BLaER1 treated with 17β-estradiol and CSF1 and Interleukin-3, amounts not matched to agents 10 nM and 100 nM (cell line): Measurements from ENCODE around the gene CTH.
"Not testable (repeated sequence)": the region's sequence is repeated elsewhere in the genome, so short reads cannot be mapped to it uniquely, and the experiment has no call there.

ENCODE experiments used
- H3K27ac ChIP-seq, 11 experiments: shearing (Covaris generic); formaldehyde crosslinking; 2 replicates each; pipeline ENCODE4 v1.8.1; 2022
- H3K27me3 ChIP-seq, 11 experiments: shearing (Covaris generic); formaldehyde crosslinking; 2 replicates each; pipeline ENCODE4 v1.8.1; 2022
- H3K36me3 ChIP-seq, 11 experiments: shearing (Covaris generic); formaldehyde crosslinking; 2 replicates each; pipeline ENCODE4 v1.8.1; 2022
- H3K4me1 ChIP-seq, 10 experiments: shearing (Covaris generic); formaldehyde crosslinking; 2 replicates each; pipeline ENCODE4 v1.8.1; 2022
- H3K4me2 ChIP-seq, 11 experiments: shearing (Covaris generic); formaldehyde crosslinking; 2 replicates each; pipeline ENCODE4 v1.8.1; 2022
- H3K4me3 ChIP-seq, 10 experiments: shearing (Covaris generic); formaldehyde crosslinking; 2 replicates each; pipeline ENCODE4 v1.8.1; 2022
- H3K9ac ChIP-seq, 11 experiments: shearing (Covaris generic); formaldehyde crosslinking; 2 replicates each; pipeline ENCODE4 v1.8.1; 2022
- H3K9me3 ChIP-seq, 11 experiments: shearing (Covaris generic); formaldehyde crosslinking; replicated peaks in 1 of 11; 2 replicates each; pipeline ENCODE4 v1.8.1; 2022
- H4K20me1 ChIP-seq, 11 experiments: shearing (Covaris generic); formaldehyde crosslinking; 2 replicates each; pipeline ENCODE4 v1.8.1; 2022
- Cebpa-rat ChIP-seq, 11 experiments: shearing (Covaris generic); IDR thresholded peaks; 2 replicates each; pipeline ENCODE4 v1.8.1; 2022

The CTH gene

DNA sequence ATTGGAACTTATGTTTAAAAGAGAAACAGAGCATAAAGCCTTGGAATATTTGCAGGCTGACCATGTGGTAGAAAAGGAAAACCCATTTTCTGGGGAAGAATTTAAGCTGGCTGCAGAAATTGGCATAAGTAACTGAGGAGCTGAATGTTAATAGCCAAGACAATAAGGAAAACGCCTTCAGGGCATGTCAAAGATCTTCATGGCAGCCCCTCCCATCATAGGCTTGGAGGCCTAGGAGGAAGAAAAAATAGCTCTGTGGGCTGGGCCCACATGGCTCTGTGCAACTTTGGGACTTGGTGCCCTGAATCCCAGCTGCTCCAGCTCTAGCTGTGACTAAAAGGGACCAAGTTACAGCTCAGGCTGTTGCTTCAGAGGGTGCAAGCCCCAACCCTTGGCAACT, 51.5 kb downstream of the CTH start:
- Histone ChIP-seq H3K27me3 (no peaks in the 10 kb centered on the region), H3K36me3 (no peaks in the 10 kb centered on the region), H4K20me1 (no peaks in the 10 kb centered on the region), H3K4me3 (no peak overlapping the region), H3K9ac (no peak overlapping the region), H3K27ac (no peak overlapping the region), H3K4me1 (no peaks in the 10 kb centered on the region), H3K4me2 (no peak overlapping the region), H3K9me3 (no peaks in the 10 kb centered on the region)
- TF ChIP-seq Cebpa-rat (IDR thresholded peaks at IDR 0.05), result no peak

GRCh38 chr1:70465911-70466310, 54.8 kb downstream of the CTH start:
- no peak for TF ChIP-seq Cebpa-rat (IDR thresholded peaks at IDR 0.05)
- Histone ChIP-seq H3K27me3 (no peaks in the 10 kb centered on the region), H3K9ac (no peak overlapping the region), H4K20me1 (no peaks in the 10 kb centered on the region), H3K4me2 (no peak overlapping the region), H3K27ac (no peak overlapping the region), H3K4me3 (no peak overlapping the region), H3K9me3 (no peaks in the 10 kb centered on the region), H3K36me3 (no peaks in the 10 kb centered on the region), H3K4me1 (no peaks in the 10 kb centered on the region)

DNA sequence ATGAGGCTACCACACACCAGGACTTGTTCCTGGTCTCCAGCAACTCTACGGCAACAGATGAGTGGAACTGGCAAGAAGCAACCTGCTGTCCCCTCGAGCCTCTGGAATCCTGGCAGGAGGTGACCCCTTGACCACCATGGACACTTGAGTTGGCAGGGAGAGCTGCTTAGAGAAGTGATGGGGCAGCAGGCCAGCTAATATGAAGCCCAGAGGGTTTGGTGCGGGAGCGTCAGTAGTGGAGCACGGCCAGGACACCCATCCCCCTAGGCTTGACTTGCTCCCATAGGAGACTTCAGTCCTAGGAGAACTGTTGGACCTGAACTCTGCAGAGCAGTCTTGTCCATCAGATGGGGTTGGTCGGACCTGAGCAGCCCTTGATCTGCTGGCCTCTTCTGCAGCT, 56.5 kb downstream of the CTH start:
- Histone ChIP-seq H3K4me3 (no peak overlapping the region), H3K9ac (no peak overlapping the region), H3K4me2 (no peak overlapping the region), H4K20me1 (no peaks in the 10 kb centered on the region), H3K9me3 (no peaks in the 10 kb centered on the region), H3K36me3 (no peaks in the 10 kb centered on the region), H3K27ac (no peak overlapping the region), H3K4me1 (no peaks in the 10 kb centered on the region), H3K27me3 (no peaks in the 10 kb centered on the region)
- TF ChIP-seq Cebpa-rat (IDR thresholded peaks at IDR 0.05), result no peak

GRCh38 chr1:70468180-70468579, 57.1 kb downstream of the CTH start:
- Histone ChIP-seq H3K27me3 (no peaks in the 10 kb centered on the region), H3K36me3 (no peaks in the 10 kb centered on the region), H3K27ac (no peak overlapping the region), H3K9ac (no peak overlapping the region), H3K9me3 (no peaks in the 10 kb centered on the region), H4K20me1 (no peaks in the 10 kb centered on the region), H3K4me1 (no peaks in the 10 kb centered on the region), H3K4me2 (no peak overlapping the region), H3K4me3 (no peak overlapping the region)
- no peak for TF ChIP-seq Cebpa-rat (IDR thresholded peaks at IDR 0.05)

GRCh38 chr1:70469184-70469583, 58.1 kb downstream of the CTH start:
- H3K4me1 ChIP-seq, H3K4me2 ChIP-seq, H4K20me1 ChIP-seq, H3K27me3 ChIP-seq, H3K9me3 ChIP-seq, H3K4me3 ChIP-seq, H3K27ac ChIP-seq, H3K9ac ChIP-seq, H3K36me3 ChIP-seq: not testable (repeated sequence)

- Histone ChIP-seq H4K20me1 (no peaks in the 10 kb centered on the region), H3K36me3 (no peaks in the 10 kb centered on the region), H3K9me3 (no peaks in the 10 kb centered on the region; a peak in 1 of 22 replicates), H3K27me3 (no peaks in the 10 kb centered on the region), H3K4me1 (no peaks in the 10 kb centered on the region), H3K4me2 (no peak overlapping the region), H3K4me3 (no peak overlapping the region), H3K27ac (no peak overlapping the region), H3K9ac (no peak overlapping the region)
- TF ChIP-seq Cebpa-rat (IDR thresholded peaks at IDR 0.05), result no peak
These were observed 64.0 kb downstream of the CTH start for GRCh38 chr1:70475023-70475422.

DNA sequence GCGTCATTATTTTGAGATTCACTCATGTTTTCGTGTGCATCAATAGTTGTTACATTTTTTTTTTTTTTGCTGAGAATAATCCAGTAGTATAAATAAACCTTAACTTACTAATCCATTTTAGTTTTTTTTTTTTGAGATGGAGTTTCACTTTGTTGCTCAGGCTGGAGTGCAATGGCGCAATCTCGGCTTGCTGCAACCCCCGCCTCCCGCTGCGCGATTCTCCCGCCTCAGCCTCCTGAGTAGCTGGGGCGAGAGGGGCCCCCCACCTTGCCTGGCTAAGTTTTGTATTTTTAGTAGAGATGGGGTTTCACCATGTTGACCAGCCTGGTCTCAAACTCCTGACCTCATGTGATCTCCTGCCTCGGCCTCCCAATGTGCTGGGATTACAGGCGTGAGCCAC, 66.0 kb downstream of the CTH start:
- Histone ChIP-seq H3K4me2 (no peak overlapping the region), H4K20me1 (no peaks in the 10 kb centered on the region), H3K27ac (no peak overlapping the region), H3K9me3 (no peaks in the 10 kb centered on the region; a peak in 1 of 22 replicates), H3K4me3 (no peak overlapping the region), H3K36me3 (no peaks in the 10 kb centered on the region), H3K4me1 (no peaks in the 10 kb centered on the region), H3K27me3 (no peaks in the 10 kb centered on the region), H3K9ac (no peak overlapping the region)
- no peak for TF ChIP-seq Cebpa-rat (IDR thresholded peaks at IDR 0.05)

- H3K4me1 ChIP-seq, H3K27me3 ChIP-seq, H3K27ac ChIP-seq, H4K20me1 ChIP-seq, H3K9ac ChIP-seq, H3K9me3 ChIP-seq, H3K36me3 ChIP-seq, H3K4me3 ChIP-seq, H3K4me2 ChIP-seq: not testable (repeated sequence)
These were observed 66.8 kb downstream of the CTH start for GRCh38 chr1:70477905-70478304.

DNA sequence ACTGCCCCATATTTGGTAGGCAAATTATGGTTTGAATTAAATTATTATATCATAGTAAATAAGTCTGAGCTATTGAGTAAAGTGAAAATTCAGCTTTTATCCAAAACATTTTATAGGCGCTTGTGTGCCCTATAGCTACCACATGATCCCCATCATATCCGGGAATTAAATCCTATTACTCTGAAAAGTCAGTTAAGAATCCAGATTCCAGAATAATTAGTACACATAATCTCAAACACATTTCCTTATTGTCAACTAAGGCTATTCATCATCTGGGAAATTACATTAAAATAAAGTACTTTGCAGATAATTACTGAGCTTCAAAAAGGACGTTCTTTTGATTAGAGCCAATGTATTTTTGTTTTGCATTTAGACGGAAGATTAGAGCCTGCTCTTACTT, 72.3 kb downstream of the CTH start:
- Histone ChIP-seq H3K9me3 (no peaks in the 10 kb centered on the region), H4K20me1 (no peaks in the 10 kb centered on the region), H3K27me3 (no peaks in the 10 kb centered on the region), H3K9ac (no peak overlapping the region), H3K4me2 (no peak overlapping the region), H3K27ac (no peak overlapping the region), H3K4me1 (no peaks in the 10 kb centered on the region), H3K4me3 (no peak overlapping the region), H3K36me3 (no peaks in the 10 kb centered on the region)
- no peak for TF ChIP-seq Cebpa-rat (IDR thresholded peaks at IDR 0.05)

- no peak for TF ChIP-seq Cebpa-rat (IDR thresholded peaks at IDR 0.05)
- H3K9me3 ChIP-seq, result peaks cover 2 to 15% (median 11%) of the 10 kb centered on the region in 11 experiments; a peak in 16 of 22 replicates
- no peaks in the 10 kb centered on the region for H3K4me1 ChIP-seq
These were observed 74.6 kb downstream of the CTH start for GRCh38 chr1:70485624-70486023.

More at GRCh38 chr1:70485624-70486023, 74.6 kb downstream of the CTH start:
- H3K4me3 ChIP-seq, result no peak overlapping the region
- no peak overlapping the region for H3K4me2 ChIP-seq
- no peaks in the 10 kb centered on the region for H3K27me3 ChIP-seq
- H3K9ac ChIP-seq, result no peak overlapping the region
- no peak overlapping the region for H3K27ac ChIP-seq
- no peaks in the 10 kb centered on the region for H4K20me1 ChIP-seq
- H3K36me3 ChIP-seq, result no peaks in the 10 kb centered on the region
